Thyroid gland (tissue), 4 donors: ENCODE results near the gene BNIP3. TPM values are rescaled to one million over a fixed set of nuclear protein-coding genes. Genes with fewer than 3 reads are reported as not detected.

Experiments
- DNase-seq, 2 donors: peaks; one replicate each; pipeline ENCODE4 v3.0.0-alpha.2; 2019
- H3K27ac ChIP-seq, 3 donors: fragments of 200-600 bp; sonication (generic); 1 replicate in 2 of 3; 2 replicates in 1 of 3; pipeline ENCODE4 v1.5.1; 2016 to 2019; ENCODE audit warnings: mild to moderate bottlenecking in 1 of 3, moderate library complexity in 1 of 3
- H3K27me3 ChIP-seq: fragments of 200-600 bp; sonication (generic); one replicate; pipeline ENCODE4 v1.5.1; 2019
- H3K36me3 ChIP-seq, 2 donors: fragments of 200-600 bp; sonication (generic); one replicate each; pipeline ENCODE4 v1.5.1; 2016 to 2019
- H3K4me1 ChIP-seq, 2 donors: fragments of 200-600 bp; sonication (generic); one replicate each; pipeline ENCODE4 v1.5.1; 2017 to 2019
- H3K4me3 ChIP-seq, 3 donors: fragments of 200-600 bp; sonication (generic); replicated peaks in 1 of 3; 1 replicate in 2 of 3; 2 replicates in 1 of 3; pipeline ENCODE4 v1.5.1; 2016; ENCODE audit warnings: mild to moderate bottlenecking in 1 of 3
- H3K9me3 ChIP-seq: fragments of 200-600 bp; sonication (generic); one replicate; pipeline ENCODE4 v1.5.1; 2017
- POLR2A ChIP-seq, 2 donors: fragments of 450-650 bp; IDR thresholded peaks; one replicate each; pipeline ENCODE4 v1.6.1; 2017; ENCODE audit warnings: antibody characterized with exemption in 2 of 2, mild to moderate bottlenecking in 2 of 2, moderate library complexity in 1 of 2
- WGBS, 2 donors: methylation state at CpG; one replicate each; pipeline ENCODE4 v1.1.5; 2017; 5-methylcytosine and 5-hydroxymethylcytosine counted together
- intact Hi-C: fragments of 100-400 bp; cut with DNase I; formaldehyde crosslinking; loops from one replicate; pipeline ENCODE4 v1.15.1; 2023
- total RNA-seq, 4 donors: library from RNA; depleted of rRNA; stranded (reverse); fragments of >200 nt; gene quantifications; one replicate each; pipeline ENCODE4 v1.2.3, GENCODE V29; 2016
- TF ChIP-seq, protein P1 (sequence below), 6 experiments: fragments of 200-600 bp in 3 of 6; fragments of 450-650 bp in 3 of 6; sonication (generic) in 3 of 6; IDR thresholded peaks; one replicate each; pipeline ENCODE4 v1.5.1; 2016 to 2019; ENCODE audit warnings: antibody characterized with exemption in 6 of 6, mild to moderate bottlenecking in 2 of 6, inconsistent platforms in 1 of 6, moderate library complexity in 1 of 6

Gene BNIP3
- total RNA-seq, 4 donors from 2014 or later, result 54.4 to 124 (median 90.2) TPM

- H3K9me3 ChIP-seq, result no peaks in the 10 kb centered on the region
- H3K27me3 ChIP-seq, result no peaks in the 10 kb centered on the region
- 93 to 96% methylated on average over 2 of the region's 2 CpGs for WGBS, 2 donors
- no peak overlapping the region for H3K27ac ChIP-seq
- TF ChIP-seq POLR2A (IDR thresholded peaks at IDR 0.05), result no peak
- TF ChIP-seq, protein P1, sequence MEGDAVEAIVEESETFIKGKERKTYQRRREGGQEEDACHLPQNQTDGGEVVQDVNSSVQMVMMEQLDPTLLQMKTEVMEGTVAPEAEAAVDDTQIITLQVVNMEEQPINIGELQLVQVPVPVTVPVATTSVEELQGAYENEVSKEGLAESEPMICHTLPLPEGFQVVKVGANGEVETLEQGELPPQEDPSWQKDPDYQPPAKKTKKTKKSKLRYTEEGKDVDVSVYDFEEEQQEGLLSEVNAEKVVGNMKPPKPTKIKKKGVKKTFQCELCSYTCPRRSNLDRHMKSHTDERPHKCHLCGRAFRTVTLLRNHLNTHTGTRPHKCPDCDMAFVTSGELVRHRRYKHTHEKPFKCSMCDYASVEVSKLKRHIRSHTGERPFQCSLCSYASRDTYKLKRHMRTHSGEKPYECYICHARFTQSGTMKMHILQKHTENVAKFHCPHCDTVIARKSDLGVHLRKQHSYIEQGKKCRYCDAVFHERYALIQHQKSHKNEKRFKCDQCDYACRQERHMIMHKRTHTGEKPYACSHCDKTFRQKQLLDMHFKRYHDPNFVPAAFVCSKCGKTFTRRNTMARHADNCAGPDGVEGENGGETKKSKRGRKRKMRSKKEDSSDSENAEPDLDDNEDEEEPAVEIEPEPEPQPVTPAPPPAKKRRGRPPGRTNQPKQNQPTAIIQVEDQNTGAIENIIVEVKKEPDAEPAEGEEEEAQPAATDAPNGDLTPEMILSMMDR (IDR thresholded peaks at IDR 0.05), result no peak
- intact Hi-C loops, result no loop called here
- H3K36me3 ChIP-seq, result no peaks in the 10 kb centered on the region
- H3K4me1 ChIP-seq, result no peaks in the 10 kb centered on the region
- DNase-seq, result no peak
- no peak overlapping the region for H3K4me3 ChIP-seq
These were observed 28.8 kb upstream of the BNIP3 start for GRCh38 chr10:132010483-132010882.

DNA sequence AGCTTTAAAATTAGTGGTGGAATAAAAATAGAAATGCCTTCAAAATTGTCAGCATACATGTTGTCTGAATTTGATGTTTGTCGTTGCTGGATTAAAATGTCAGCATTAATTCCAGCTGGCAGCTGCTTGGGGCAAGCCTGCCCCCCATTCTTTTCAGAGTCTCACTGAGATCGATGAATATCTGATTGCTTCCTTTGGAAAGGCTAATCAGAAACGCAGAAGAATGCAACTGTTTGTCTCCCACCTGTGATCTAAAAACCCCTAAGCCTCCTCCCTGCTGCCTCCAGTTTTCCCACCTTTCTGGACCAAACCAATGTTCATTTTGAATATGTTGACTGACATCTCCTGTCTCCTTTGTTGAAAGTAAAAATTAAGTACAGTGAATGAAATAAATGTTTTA is 27.9 kb upstream of the BNIP3 start:
- Histone ChIP-seq H3K4me1 (no peaks in the 10 kb centered on the region), H3K27me3 (no peaks in the 10 kb centered on the region), H3K36me3 (no peaks in the 10 kb centered on the region), H3K27ac (no peak overlapping the region), H3K9me3 (no peaks in the 10 kb centered on the region), H3K4me3 (no peak overlapping the region)
- TF ChIP-seq POLR2A (IDR thresholded peaks at IDR 0.05), result no peak
- TF ChIP-seq, protein P1 (IDR thresholded peaks at IDR 0.05), result no peak
- DNase-seq, result no peak
- intact Hi-C loops, result no loop called here
- 38 to 46% methylated on average over 3 of the region's 3 CpGs for WGBS, 2 donors

DNA sequence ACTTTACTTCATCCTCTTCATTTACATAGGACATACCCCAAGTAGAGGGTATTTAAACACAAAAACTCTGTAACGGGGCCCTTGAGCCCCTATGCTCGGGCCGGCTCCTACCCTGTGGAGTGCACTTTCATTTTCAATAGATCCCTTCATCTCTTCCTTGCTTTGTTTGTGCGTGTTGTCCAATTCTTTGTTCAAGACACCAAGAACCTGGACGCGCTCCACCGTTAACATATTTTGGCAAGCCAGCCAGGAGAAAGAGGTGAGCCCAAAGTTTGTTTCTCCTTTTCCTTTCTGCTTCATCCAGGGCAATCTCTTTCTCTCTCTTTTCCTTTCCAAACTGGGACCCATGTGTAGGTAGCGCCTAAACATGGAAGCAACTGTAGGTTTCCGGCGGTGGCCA is 26.0 kb upstream of the BNIP3 start:
- Histone ChIP-seq H3K4me1 (no peaks in the 10 kb centered on the region), H3K27ac (no peak overlapping the region), H3K27me3 (no peaks in the 10 kb centered on the region), H3K9me3 (no peaks in the 10 kb centered on the region), H3K36me3 (no peaks in the 10 kb centered on the region), H3K4me3 (no peak overlapping the region)
- 61 to 73% methylated on average over 10 of the region's 10 CpGs for whole genome bisulfite sequencing, 2 donors
- intact Hi-C loops, result no loop called here
- TF ChIP-seq, protein P1 (IDR thresholded peaks at IDR 0.05), result no peak
- TF ChIP-seq POLR2A (IDR thresholded peaks at IDR 0.05), result no peak
- peak in 1 of 2 donors; percentile 33 for DNase-seq

- no peaks in the 10 kb centered on the region for H3K4me1 ChIP-seq
- intact Hi-C loops, result no loop called here
- WGBS, 2 donors, result 89 to 91% methylated on average over 4 of the region's 4 CpGs
- TF ChIP-seq, protein P1 (IDR thresholded peaks at IDR 0.05), result no peak
- no peak for TF ChIP-seq POLR2A (IDR thresholded peaks at IDR 0.05)
- H3K36me3 ChIP-seq, result no peaks in the 10 kb centered on the region
- no peaks in the 10 kb centered on the region for H3K9me3 ChIP-seq
- no peaks in the 10 kb centered on the region for H3K27me3 ChIP-seq
- H3K4me3 ChIP-seq, result no peak overlapping the region
- H3K27ac ChIP-seq, result no peak overlapping the region
- DNase-seq, result no peak
These were observed 25.2 kb upstream of the BNIP3 start for GRCh38 chr10:132006966-132007365.

DNA sequence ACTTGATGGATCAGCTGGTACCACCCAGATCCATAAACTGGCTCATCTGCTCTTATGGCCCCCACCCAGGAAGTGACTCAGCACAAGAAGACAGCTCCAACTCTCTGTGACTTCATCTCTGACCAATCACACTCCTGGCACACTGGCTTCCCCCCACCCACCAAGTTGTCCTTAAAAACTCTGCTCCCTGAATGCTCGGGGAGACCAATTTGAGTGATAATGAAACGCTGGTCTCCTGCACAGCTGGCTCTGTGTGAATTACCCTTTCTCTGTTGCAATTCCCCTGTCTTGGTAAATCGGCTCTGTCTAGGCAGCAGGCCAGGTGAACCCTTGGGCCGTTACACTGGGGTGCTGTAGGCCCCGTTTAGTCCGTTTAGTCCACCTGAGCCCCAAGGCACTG is 23.4 kb upstream of the BNIP3 start:
- H3K9me3 ChIP-seq, result no peaks in the 10 kb centered on the region
- H3K4me1 ChIP-seq, result peaks cover 0 to 8% of the 10 kb centered on the region in 2 donors
- intact Hi-C loops, result no loop called here
- TF ChIP-seq, protein P1 (IDR thresholded peaks at IDR 0.05), result no peak
- no peak for TF ChIP-seq POLR2A (IDR thresholded peaks at IDR 0.05)
- no peak overlapping the region for H3K4me3 ChIP-seq
- H3K36me3 ChIP-seq, result no peaks in the 10 kb centered on the region
- H3K27ac ChIP-seq, result no peak overlapping the region
- WGBS, 2 donors, result 91 to 94% methylated on average over 6 of the region's 6 CpGs
- no peak for DNase-seq
- no peaks in the 10 kb centered on the region for H3K27me3 ChIP-seq
